OCI-LY3 (cell line): Measurements from ENCODE around the gene NOXA1.
A peak's percentile ranks its signal among the peaks of the same experiment; 100 is the strongest.

Experiments
- H2AFZ ChIP-seq: fragments of 200-600, 300-600 bp; shearing (Covaris generic); 2 replicates; pipeline ENCODE4 v1.6.0; 2014; ENCODE audit warnings: antibody characterized with exemption, low read depth, low read length
- H3K27ac ChIP-seq: fragments of 200-600, 300-600 bp; sonication (generic); 2 replicates; pipeline ENCODE4 v1.5.1; 2014; ENCODE audit warnings: mild to moderate bottlenecking, low read length, moderate library complexity, mixed read lengths
- H3K27me3 ChIP-seq: fragments of 200-600, 300-600 bp; sonication (generic); 2 replicates; pipeline ENCODE4 v1.6.1; 2014; ENCODE audit warnings: low read depth, low read length, mixed read lengths
- H3K36me3 ChIP-seq: fragments of 200-600, 300-600 bp; sonication (generic); replicated peaks from 2 replicates; pipeline ENCODE3; 2014; ENCODE audit warnings: low read depth, low read length, mixed read lengths
- H3K4me1 ChIP-seq: fragments of 300-600, 200-600 bp; sonication (generic); 2 replicates; pipeline ENCODE4 v1.6.1; 2014; ENCODE audit warnings: low read length, mixed read lengths
- H3K4me2 ChIP-seq: fragments of 200-600, 300-600 bp; sonication (generic); 2 replicates; pipeline ENCODE4 v1.6.1; 2014; ENCODE audit warnings: low read length, mixed read lengths
- H3K4me3 ChIP-seq: fragments of 300-600, 200-600 bp; sonication (generic); 2 replicates; pipeline ENCODE4 v1.5.1; 2014; ENCODE audit warnings: antibody characterized with exemption, mild to moderate bottlenecking, low read length, moderate library complexity
- H3K79me2 ChIP-seq: fragments of 300-600, 200-600 bp; shearing (Covaris generic); 2 replicates; pipeline ENCODE4 v1.6.1; 2014; ENCODE audit warnings: mild to moderate bottlenecking, low read length, mixed read lengths
- H3K9ac ChIP-seq: fragments of 300-600, 200-600 bp; shearing (Covaris generic); 2 replicates; pipeline ENCODE4 v1.6.0; 2014; ENCODE audit warnings: mild to moderate bottlenecking, low read length, moderate library complexity
- H3K9me3 ChIP-seq: fragments of 200-600, 300-600 bp; shearing (Covaris generic); 2 replicates; pipeline ENCODE4 v1.6.1; 2014; ENCODE audit warnings: low read length, mixed read lengths; ENCODE audit not compliant: insufficient read depth
- H4K20me1 ChIP-seq: fragments of 200-600, 300-600 bp; sonication (generic); 2 replicates; pipeline ENCODE4 v1.6.1; 2016; ENCODE audit warnings: low read length, mixed read lengths; ENCODE audit not compliant: insufficient read depth
- EZH2phosphoT487 ChIP-seq: fragments of 200-600 bp; shearing (Covaris generic); IDR thresholded peaks from 2 replicates; pipeline ENCODE4 v1.6.1; 2018; ENCODE audit warnings: antibody characterized with exemption, mixed run types, low read depth
- TF ChIP-seq, protein P1 (sequence below): fragments of 200-600, 300-600 bp; sonication (generic); IDR thresholded peaks from 2 replicates; pipeline ENCODE4 v1.5.1; 2014; ENCODE audit warnings: antibody characterized with exemption, low read length, low read depth

Gene NOXA1

DNA sequence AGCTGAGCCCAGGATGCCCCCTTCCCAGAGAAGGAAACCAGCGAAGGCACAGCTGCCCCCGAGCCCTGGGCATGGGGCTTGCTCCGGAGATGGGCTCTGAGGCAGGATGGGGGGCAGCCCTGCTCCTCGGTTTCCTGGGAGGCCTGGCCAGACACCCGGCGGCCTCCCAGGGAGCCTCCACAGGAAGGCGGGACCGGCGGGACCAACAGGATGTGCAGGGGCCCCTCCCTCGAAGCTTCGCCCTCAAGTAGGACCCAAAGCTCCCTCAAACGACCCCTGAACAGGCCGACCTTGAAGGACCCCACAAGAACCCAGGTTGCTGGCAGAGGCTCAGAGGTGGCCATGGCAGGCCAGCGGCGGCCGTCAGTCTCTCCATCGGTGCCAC lies 11.9 kb upstream of the NOXA1 start:
- Histone ChIP-seq H2AFZ (no peak overlapping the region), H3K9me3 (no peaks in the 10 kb centered on the region), H3K4me1 (peaks cover 8% of the 10 kb centered on the region; the same call in 1 of the 2 replicates), H4K20me1 (0 out of 2 replicates have a peak, but pooled peaks cover 4% of the 10 kb centered on the region), H3K79me2 (no peaks in the 10 kb centered on the region), H3K36me3 (no peaks in the 10 kb centered on the region), H3K4me2 (peak overlapping the region; percentile 24; the same call in 1 of the 2 replicates), H3K27ac (no peak overlapping the region), H3K4me3 (no peak overlapping the region), H3K27me3 (no peaks in the 10 kb centered on the region; the same call in 1 of the 2 replicates), H3K9ac (no peak overlapping the region)
- TF ChIP-seq, protein P1, sequence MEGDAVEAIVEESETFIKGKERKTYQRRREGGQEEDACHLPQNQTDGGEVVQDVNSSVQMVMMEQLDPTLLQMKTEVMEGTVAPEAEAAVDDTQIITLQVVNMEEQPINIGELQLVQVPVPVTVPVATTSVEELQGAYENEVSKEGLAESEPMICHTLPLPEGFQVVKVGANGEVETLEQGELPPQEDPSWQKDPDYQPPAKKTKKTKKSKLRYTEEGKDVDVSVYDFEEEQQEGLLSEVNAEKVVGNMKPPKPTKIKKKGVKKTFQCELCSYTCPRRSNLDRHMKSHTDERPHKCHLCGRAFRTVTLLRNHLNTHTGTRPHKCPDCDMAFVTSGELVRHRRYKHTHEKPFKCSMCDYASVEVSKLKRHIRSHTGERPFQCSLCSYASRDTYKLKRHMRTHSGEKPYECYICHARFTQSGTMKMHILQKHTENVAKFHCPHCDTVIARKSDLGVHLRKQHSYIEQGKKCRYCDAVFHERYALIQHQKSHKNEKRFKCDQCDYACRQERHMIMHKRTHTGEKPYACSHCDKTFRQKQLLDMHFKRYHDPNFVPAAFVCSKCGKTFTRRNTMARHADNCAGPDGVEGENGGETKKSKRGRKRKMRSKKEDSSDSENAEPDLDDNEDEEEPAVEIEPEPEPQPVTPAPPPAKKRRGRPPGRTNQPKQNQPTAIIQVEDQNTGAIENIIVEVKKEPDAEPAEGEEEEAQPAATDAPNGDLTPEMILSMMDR, result no peak
- no peak for TF ChIP-seq EZH2phosphoT487

DNA sequence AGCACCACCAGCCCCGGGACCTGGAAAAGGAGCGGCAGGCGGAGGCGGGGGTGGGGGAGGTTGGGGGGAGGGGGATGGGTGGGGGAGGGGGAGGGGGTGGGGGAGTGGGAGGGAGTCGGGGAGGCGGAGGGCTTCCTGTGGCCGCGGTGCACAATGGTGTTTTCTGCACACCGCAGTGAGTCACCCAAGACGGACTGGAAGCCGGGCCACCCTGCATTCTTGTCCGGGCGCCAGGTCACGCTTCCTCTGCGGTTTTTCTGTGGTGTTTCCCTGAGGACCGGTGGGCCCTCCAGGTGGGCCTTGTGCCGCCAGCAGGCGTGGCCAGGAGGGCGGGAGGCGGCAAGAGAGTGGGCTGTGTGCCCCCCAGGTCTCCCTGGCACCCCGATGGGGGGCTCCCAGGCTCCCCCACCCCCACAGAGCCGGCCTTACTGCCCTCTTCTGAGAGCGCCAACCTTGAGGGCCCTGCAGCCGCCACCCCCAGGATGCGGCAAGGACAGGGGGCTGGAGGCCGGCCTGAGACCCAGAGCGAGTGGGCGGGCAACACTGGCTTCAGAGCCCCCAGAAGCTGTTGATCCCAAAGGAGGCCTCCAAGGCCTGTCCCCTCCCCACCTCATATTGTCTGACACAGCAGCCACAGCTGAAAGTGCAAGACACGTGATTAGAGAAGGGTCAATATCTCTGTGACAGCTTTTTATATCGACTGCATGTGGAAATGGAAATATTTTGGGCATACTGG lies 11.4 kb upstream of the NOXA1 start:
- Histone ChIP-seq H3K27me3 (no peaks in the 10 kb centered on the region), H3K79me2 (no peaks in the 10 kb centered on the region), H3K4me1 (peaks cover 8% of the 10 kb centered on the region; the same call in 1 of the 2 replicates), H4K20me1 (0 out of 2 replicates have a peak, but pooled peaks cover 4% of the 10 kb centered on the region), H3K36me3 (no peaks in the 10 kb centered on the region), H2AFZ (no peak overlapping the region), H3K4me2 (peak overlapping the region; percentile 68), H3K9ac (no peak overlapping the region), H3K4me3 (peak overlapping the region; percentile 32; the same call in 1 of the 2 replicates), H3K9me3 (no peaks in the 10 kb centered on the region), H3K27ac (no peak overlapping the region)
- TF ChIP-seq, protein P1, result no peak
- TF ChIP-seq EZH2phosphoT487, result no peak

DNA sequence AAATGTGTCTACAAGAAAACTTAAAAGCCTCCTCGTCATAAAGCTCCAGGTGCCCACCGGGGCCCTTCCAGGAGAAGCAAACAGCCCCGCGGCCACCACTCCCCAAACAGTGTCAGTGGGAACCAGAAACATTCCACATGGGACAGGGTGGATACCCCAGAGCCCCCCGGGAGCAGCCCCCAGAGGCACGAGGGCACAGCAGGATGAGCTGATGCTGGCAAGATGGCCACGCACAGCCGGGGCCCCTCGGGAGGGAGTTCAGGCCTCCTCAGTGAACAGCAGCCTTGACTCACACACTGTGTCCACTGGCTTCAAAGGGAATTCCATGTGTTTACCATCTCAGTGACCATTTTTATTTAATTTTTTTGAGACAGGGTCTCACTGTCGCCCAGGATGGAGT lies 10.8 kb upstream of the NOXA1 start:
- H3K27ac ChIP-seq, result no peak overlapping the region

DNA sequence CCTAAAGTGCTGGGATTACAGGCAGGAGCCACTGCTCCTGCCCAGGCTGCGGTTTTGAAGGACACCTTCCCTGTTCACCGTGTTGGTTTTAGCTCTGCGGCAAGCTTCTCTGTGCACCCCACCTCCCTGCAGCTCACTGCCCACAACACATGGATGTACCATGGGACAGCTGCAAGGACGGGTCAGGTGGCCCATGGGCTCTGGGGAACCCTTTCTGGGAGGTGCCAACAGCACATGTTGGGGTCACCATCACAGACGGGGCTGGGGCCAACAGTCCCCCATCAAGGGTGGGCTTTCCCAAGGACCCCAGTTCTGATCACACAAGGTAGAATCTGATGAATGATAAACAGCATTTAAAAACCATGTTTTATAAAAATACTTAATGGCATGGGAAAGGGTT lies 7.7 kb upstream of the NOXA1 start:
- Histone ChIP-seq H3K79me2 (no peaks in the 10 kb centered on the region), H3K4me3 (no peak overlapping the region), H3K4me2 (no peak overlapping the region), H3K27ac (no peak overlapping the region), H3K4me1 (peaks cover 8% of the 10 kb centered on the region; the same call in 1 of the 2 replicates), H4K20me1 (peaks cover 7% of the 10 kb centered on the region; the same call in 1 of the 2 replicates), H2AFZ (no peak overlapping the region), H3K9me3 (no peaks in the 10 kb centered on the region), H3K36me3 (no peaks in the 10 kb centered on the region), H3K27me3 (no peaks in the 10 kb centered on the region), H3K9ac (no peak overlapping the region)
- no peak for TF ChIP-seq EZH2phosphoT487
- TF ChIP-seq, protein P1, result no peak

More for the DNA sequence above, 10.8 kb upstream of the NOXA1 start:
- Histone ChIP-seq H2AFZ (no peak overlapping the region), H3K9me3 (no peaks in the 10 kb centered on the region), H3K36me3 (no peaks in the 10 kb centered on the region), H4K20me1 (peaks cover 5% of the 10 kb centered on the region; the same call in 1 of the 2 replicates), H3K9ac (no peak overlapping the region), H3K4me1 (peaks cover 8% of the 10 kb centered on the region; the same call in 1 of the 2 replicates), H3K79me2 (no peaks in the 10 kb centered on the region), H3K4me3 (no peak overlapping the region), H3K27me3 (no peaks in the 10 kb centered on the region), H3K4me2 (no peak overlapping the region)
- TF ChIP-seq EZH2phosphoT487, result no peak
- TF ChIP-seq, protein P1, result no peak
